Parietal lobe (tissue), 2 donors: ENCODE data around the gene CMTM8. TPM values are rescaled to one million over a fixed set of nuclear protein-coding genes. Genes with fewer than 3 reads are reported as not detected.

Experiments used
- small RNA-seq: library from RNA; depleted of rRNA; stranded (forward); fragments of <200 nt; gene quantifications from one replicate; pipeline ENCODE3, GENCODE V24; 2014; ENCODE audit warnings: low replicate concordance
- total RNA-seq: library from RNA; depleted of rRNA; stranded (reverse); fragments of >200 nt; gene quantifications from one replicate; pipeline ENCODE4 v1.2.3, GENCODE V29; 2014

Gene CMTM8
- total RNA-seq, result 0.63 TPM

GRCh38 chr3:32238453-32239306 lies at the start of gene CMTM8:
Gene CMTM8 (plus strand): TSS chr3:32238680. CDS start chr3:32238973, 293 bp downstream.

GRCh38 chr3:32391643-32392535 lies 153.4 kb downstream of the CMTM8 start, which contains the start of gene CMTM7:
Gene CMTM7 (plus strand): TSS chr3:32391853. CDS start chr3:32391907, 54 bp downstream.

Small RNA genes within 50 kb of the gene (small RNA-seq; reads per million reads assigned to genes)
- not detected for gene AC097639.2

Other genes with a start within 250 kb of the CMTM8 start
- gene GPD1L, start 132.1 kb upstream of the CMTM8 start, total RNA-seq, result 74.2 TPM
- 0.63 TPM for gene CMTM7, start 153.2 kb downstream of the CMTM8 start, total RNA-seq